DMS 273 (cell line): Measurements from ENCODE around the gene TAL1.
"Not testable (repeated sequence)": the region's sequence is repeated elsewhere in the genome, so short reads cannot be mapped to it uniquely, and the experiment has no call there.

Experiments used
- DNase-seq: peaks from one replicate; lab custom pipeline; 2025; ENCODE audit not compliant: unreplicated experiment; lab: John Stamatoyannopoulos, UW

The TAL1 gene

GRCh38 chr1:47232187-47232874 lies at the start of gene TAL1:
Gene TAL1 (minus strand): TSS chr1:47232225. CDS start chr1:47225888, 6,337 bp downstream.
- no peak for DNase-seq

GRCh38 chr1:47280142-47280541 lies 48.1 kb upstream of the TAL1 start:
- DNase-seq, result no peak

DNA sequence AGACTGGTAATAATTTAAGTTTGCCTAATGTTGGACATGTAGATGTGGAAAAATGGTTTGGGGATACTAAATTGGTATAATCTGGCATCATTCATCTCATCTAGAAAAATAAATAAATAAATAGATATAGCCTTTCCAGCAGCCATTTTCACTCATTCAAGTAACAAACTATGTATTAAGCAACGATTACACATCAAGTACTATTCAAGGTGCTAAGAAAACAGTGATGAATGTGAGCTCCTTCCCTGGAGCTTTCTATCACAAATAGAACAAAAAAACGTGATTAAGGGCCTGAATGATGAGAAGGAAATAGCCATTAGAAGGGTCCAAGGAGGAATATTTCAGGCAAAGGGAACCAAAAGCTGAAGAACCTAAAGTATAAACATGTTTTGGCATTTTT lies 44.8 kb upstream of the TAL1 start:
- DNase-seq, result no peak

DNA sequence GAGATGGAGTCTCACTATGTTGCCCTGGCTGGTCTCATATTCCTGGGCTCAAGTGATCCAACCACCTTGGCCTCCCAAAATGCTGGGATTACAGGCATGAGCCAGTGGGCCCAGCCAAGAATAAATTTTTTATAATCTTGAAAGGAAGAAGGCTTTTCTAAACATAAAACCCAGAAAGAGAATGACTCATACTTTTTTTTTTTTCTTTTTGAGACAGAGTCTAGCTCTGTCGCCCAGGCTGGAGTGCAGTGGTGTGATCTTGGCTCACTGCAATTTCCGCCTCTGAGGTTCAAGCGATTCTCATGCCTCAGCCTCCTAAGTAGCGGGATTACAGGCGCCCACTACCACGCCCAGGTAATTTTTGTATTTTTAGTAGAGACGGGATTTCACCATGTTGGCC lies 43.8 kb upstream of the TAL1 start:
- DNase-seq, result not testable (repeated sequence)

DNA sequence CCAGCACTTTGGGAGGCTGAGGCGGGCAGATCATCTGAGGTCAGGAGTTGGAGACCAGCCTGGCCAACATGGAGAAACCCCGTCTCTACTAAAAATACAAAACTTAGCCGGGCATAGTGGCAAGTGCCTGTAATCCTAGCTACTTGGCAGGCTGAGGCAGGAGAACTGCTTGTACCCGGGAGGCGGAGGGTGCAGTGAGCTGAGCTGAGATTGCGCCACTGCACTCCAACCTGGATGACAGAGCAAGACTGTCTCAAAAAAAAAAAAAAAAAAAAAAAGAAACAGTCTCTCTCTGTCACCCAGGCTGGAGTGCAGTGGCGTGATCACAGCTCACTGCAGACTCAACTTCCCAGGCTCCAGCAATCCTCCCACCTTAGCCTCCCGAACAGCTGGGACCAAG lies 33.5 kb upstream of the TAL1 start:
- not testable (repeated sequence) for DNase-seq

GRCh38 chr1:47262787-47263413 lies 30.9 kb upstream of the TAL1 start:
- DNase-seq, result peak; percentile 67

- DNase-seq, result no peak
Measured at GRCh38 chr1:47257224-47257623, 25.2 kb upstream of the TAL1 start.

DNA sequence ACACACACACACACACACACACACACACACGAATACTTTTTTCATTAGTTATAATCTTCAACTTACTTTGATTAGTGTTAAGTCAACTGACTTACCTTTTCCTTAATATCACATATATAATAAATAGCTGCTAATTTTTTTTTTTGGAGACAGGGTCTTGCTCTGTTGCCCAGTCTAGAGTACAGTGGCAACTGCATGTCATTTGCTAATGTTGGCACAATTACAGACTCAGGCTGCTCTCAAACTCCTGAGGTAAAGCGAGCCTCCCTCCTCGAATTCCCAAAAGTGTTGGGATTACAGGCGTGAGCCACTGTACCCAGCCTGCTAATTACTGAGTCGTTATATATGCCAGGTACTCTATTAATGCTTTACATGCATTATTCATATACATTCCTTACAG lies 20.8 kb upstream of the TAL1 start:
- DNase-seq, result no peak

DNA sequence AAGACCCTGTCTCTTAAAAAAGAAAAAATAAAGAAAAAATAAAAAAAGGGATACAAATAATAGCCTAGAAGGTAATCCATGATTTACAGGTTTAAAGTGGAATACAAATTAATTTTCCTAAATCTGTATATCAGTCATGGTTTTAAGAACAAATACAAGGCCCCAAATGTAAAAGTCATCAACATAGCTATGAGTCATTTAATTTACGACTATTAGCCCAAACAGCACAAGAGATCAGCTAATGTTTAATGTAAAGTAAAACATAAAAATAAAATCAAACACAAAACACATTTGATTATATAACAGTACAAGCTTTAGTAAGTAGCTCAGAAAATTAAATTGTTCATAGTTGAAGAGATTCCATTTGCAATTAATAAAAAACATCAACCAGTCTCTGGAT lies 20.3 kb upstream of the TAL1 start:
- DNase-seq, result no peak

- DNase-seq, result no peak
Measured at GRCh38 chr1:47249755-47250154, 17.7 kb upstream of the TAL1 start.

DNA sequence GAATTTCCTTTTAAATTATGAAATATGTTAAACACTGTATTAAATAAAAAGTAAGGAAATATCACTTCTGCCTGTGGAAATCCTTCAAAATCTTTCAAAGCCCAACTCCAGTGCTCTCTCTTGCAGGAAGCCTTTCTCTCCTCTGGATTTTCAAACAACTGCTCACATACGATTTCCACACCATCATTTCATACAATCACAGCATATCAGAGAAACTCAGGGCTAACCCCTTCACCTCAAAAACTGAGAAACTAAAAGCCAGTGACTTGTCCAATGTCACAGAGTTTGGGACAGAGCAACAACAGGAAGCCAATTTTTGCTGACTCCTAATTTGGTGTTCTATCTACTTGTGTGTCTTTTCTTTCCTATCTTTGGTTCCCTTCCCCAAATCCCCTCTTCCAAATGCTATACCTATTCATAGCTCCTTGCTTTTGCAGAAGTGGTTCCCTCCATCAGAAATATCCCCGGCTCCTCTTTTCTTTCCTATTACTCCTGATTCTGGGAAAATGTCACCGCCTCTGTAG lies 12.4 kb upstream of the TAL1 start:
- no peak for DNase-seq

DNA sequence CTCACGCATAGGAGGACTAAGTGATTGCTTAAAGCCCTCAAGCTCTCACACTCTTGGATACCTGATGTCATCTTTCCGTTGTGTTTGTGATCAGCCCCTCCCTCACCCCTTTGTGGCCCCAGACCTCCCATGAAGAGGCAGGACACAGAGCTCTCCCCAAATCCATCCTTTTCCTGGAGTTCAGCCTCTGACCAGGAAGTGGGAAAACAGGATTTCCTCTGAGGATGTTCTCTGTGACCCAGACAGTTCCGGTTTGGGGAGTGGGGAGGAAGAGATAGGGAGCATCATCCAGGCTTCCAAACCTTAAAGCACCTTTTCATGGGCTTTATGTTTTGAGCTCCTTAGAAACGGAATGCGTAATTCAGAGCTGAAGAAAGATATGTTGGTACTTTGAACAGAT lies 11.9 kb upstream of the TAL1 start:
- DNase-seq, result no peak

DNA sequence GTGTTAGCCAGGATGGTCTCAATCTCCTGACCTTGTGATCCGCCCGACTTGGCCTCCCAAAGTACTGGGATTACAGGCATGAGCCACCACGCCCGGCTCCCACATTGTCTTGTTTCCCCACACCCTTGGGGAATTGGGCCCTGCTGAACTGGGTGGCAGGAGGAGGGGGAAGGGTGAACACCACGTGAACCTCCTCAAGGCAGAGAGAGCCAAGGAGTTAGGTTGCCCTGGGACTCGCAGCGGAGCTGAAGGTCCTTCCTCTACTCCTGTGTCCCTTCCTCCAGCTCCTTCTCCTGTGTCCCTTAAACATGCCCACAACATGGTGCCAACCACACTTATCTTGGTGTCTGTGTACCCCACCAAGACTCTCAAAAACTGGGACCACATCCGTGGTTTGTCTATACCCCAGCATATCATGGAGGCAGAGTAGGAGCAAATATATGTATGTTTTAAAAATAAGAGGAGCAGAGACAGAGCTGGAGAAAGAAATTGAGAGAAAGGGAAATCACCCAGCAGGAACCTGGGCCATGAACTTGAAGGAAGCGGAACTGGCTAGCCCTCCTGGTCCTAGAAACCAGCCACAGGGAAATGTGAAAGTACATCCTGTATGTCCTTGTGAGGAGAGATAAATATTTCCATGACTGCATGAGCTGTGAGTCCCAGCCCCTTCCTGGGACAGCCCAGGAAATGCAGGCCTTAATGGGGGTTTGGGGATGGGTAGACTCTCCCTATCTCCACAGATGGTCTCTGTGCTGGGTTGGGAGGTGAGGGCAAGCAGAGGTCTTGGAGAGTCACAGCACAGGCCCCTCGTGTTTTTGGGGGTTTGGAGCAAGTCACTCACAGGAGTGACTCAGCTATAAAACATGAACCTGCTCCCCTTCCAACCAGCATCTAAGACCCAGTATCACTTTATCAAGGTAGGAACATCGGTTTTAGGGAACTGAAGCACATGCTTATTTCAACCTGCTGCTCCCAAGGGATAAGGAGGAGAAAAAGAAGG lies 9.4 kb upstream of the TAL1 start:
- DNase-seq, result no peak

DNA sequence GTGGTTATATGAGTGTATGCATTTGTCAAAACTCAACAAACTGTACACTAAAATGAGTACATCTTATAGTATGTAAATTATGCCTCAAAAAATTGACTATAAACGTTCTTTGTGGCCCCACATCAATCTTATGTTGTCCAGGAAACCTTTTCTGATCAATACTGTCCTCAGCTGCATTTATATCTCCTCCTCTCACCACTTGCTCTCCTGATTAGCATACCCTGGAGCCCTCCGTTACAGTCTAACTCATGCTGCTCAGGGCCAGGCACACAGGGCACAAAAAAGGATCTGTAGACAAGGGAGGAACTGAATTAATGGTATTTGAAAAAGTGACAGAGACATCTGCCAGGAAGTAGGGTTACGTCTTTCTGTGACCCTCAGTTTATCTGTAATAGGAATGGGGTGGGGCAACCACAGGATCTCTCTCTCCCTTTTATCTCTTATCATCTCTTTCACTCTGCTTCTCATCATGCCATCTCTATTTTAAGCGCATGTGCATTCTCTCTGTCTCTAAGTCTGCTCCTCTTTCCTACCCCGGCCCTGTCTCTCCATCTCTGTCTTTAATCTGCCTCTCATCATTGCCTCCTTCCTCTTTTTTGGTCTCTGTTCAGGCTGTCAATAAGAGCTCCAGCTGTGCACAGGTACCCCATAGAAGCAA lies 7.0 kb upstream of the TAL1 start:
- no peak for DNase-seq

DNA sequence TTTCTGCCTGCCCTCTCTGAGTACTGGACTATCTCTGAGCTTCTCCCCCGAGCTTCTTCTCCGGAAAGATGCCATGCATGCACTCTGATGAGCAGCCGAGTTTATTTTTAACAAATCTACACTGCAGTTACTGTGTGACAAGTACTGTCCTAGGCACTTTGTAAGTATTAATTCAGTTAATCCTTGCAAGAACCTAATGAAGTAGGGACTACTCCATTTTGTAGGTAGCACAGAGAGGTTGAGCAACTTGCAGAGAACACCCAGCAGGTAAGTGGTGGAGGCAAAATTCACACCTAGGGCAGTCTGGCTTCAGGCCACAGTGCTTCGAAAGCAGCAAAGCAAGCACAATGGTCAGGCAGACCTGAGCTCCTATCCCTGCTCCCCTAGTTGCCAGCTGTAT lies 3.8 kb upstream of the TAL1 start:
- no peak for DNase-seq

GRCh38 chr1:47235241-47235681 lies 3.2 kb upstream of the TAL1 start:
- DNase-seq, result no peak

DNA sequence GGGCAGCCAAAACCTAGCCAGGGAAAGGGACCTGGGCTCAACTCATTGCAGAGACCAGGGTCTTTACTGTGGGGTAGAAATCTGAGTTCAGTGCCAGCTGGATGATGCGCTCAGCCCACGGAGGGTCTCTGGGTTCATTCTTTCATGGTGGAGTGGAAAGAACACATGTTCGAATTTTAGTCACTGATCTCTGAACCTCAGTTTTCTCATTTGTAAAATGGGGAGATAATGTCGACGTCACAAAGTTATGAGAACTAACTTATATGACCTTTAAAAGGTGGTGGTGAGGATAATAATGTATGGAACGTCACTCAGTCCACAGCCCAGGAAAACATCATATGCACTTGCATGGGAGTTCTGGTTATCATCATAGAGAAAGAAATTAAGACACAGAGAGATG lies 1.2 kb upstream of the TAL1 start:
- no peak for DNase-seq

DNA sequence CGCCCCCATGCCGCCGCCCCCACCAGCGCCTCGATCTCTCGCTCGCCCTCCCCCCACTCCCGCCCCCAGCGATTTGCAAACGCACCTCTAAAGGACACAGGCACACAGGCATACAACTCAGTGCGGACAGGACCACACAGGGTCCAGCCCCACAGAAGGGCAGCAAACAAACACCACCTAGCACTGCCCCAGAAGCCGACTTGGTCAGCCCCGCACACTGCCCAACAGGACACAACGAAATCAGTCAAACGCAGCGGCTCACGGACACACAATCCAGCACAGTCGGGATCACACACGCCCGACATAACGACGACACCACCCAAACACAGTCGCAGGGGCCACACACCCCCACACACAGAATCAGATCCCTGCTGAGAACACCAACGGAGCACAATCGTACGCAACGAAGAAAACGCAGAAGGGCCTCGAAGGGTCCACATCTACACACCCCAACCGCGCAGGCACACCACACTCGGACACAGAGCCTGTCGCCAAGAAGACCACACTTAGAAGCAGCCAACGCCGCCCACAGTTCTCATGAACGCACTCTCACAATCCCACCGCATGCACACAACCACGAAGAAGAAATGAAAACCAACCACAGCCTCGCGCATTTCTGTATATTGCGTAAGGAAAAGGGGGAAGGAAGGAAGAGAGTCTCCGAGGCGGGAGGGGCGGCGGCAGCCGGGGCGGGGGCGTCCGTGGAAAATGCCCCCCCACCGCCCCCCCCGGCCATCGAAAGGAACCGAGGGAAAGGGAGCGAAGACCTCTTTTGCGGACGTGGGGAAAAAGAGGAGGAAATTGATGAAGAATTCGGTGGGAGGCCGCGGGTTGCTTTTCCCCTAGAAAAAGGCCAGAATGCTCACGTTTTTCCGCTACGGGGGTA lies 481 bp downstream of the TAL1 start:
- no peak for DNase-seq

- DNase-seq, result no peak
Measured at GRCh38 chr1:47230692-47231300, 1.2 kb downstream of the TAL1 start.
